ENCODE measurements around the gene EPO. TPM values are rescaled to one million over a fixed set of nuclear protein-coding genes. Genes with fewer than 3 reads are reported as not detected.

Gene EPO
- total and polyA plus RNA-seq, 9 donors = 0.05 to 0.25 (median 0.20) TPM; not detected in 6

DNA sequence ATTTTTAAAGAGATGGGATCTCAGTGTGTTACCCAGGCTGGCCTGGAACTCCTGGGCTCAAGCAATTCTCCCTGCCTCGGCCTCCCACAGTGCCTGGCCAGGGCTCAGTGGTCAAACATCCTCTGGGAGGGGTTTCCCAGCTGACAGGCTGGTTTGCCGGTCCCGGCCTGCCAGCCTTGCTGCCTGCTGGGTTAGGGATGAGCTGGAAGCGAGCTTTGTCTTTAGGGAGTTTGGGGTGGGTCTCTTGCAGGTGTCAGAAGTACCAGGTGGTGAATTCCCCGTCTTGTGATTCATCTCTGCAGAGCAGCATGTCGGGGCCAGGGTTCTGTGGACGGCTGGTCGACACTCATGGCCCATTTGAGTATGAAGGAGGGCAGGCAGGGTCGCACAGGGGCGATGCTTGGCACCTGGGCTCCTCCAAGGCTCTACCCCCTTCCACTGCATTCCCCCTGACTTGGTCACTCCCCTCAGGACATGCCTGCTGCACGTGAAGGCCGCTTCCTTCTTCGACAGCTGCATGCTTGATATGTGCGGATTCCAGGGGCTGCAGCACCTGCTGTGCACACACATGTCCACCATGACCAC is 43.4 kb downstream of the EPO start:
- 59 to 66% (median 64%) methylated on average over 14 of the region's 14 CpGs for WGBS, 3 donors
- Histone ChIP-seq H3K4me1 (ENCODE audit: insufficient read depth) (no peaks in the 10 kb centered on the region), H3K9me3 (no peaks in the 10 kb centered on the region), H3K4me3 (no peak overlapping the region), H3K27me3 (no peaks in the 10 kb centered on the region), H3K27ac (no peak overlapping the region), H3K36me3 (no peaks in the 10 kb centered on the region)
- TF ChIP-seq POLR2A (IDR thresholded peaks at IDR 0.05) = no peak
- no peak for TF ChIP-seq EP300 (IDR thresholded peaks at IDR 0.05)
- TF ChIP-seq CTCF (IDR thresholded peaks at IDR 0.05) = no peak
- intact Hi-C loops (cut with DNase I) = no loop called here
- DNase-seq = no peak

- no peak for DNase-seq
- 74 to 75% (median 74%) methylated on average over 10 of the region's 10 CpGs for WGBS, 3 donors
Measured at GRCh38 chr7:100764841-100765240, 44.6 kb downstream of the EPO start.

GRCh38 chr7:100765250-100765649 is 45.0 kb downstream of the EPO start:
- H3K27ac ChIP-seq = no peak overlapping the region
- intact Hi-C loops (cut with DNase I) = no loop called here
- H3K27me3 ChIP-seq = no peaks in the 10 kb centered on the region
- TF ChIP-seq EP300 (IDR thresholded peaks at IDR 0.05) (no peak), CTCF (IDR thresholded peaks at IDR 0.05) (no peak), POLR2A (IDR thresholded peaks at IDR 0.05) (no peak)
- H3K36me3 ChIP-seq = no peaks in the 10 kb centered on the region
- no peak for DNase-seq
- WGBS, 3 donors = 75 to 81% (median 76%) methylated on average over 16 of the region's 16 CpGs
- no peaks in the 10 kb centered on the region for H3K9me3 ChIP-seq
- no peak overlapping the region for H3K4me3 ChIP-seq
- no peaks in the 10 kb centered on the region for H3K4me1 ChIP-seq (ENCODE audit: insufficient read depth)

More at GRCh38 chr7:100764841-100765240, 44.6 kb downstream of the EPO start:
- intact Hi-C loops (cut with DNase I) = no loop called here
- Histone ChIP-seq H3K4me3 (no peak overlapping the region), H3K27ac (no peak overlapping the region), H3K9me3 (no peaks in the 10 kb centered on the region), H3K36me3 (no peaks in the 10 kb centered on the region), H3K4me1 (ENCODE audit: insufficient read depth) (no peaks in the 10 kb centered on the region), H3K27me3 (no peaks in the 10 kb centered on the region)
- TF ChIP-seq EP300 (IDR thresholded peaks at IDR 0.05) (no peak), POLR2A (IDR thresholded peaks at IDR 0.05) (no peak), CTCF (IDR thresholded peaks at IDR 0.05) (no peak)

DNA sequence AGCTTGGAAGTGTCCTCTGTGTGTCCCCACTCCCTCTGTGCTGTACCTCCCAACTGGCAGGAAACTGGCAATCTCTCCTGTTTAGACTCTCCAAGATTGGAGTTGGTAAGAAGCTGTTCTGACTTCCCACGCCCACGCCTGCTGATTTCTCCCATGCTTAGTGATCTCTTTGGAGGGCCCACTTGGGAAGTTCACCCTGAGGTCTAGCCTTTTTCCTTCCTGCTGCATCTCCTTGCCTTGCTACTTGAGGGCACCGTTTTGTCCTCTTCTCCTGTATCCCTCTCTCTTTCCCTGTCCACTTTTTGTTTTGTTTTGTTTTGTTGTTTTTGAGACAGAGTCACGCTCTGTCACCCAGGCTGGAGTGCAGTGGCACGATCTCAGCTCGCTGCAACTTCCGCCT is 48.5 kb downstream of the EPO start:
- no peaks in the 10 kb centered on the region for H3K4me1 ChIP-seq (ENCODE audit: insufficient read depth)
- no peaks in the 10 kb centered on the region for H3K36me3 ChIP-seq
- no peaks in the 10 kb centered on the region for H3K9me3 ChIP-seq
- WGBS, 3 donors = 79 to 81% (median 80%) methylated on average over 7 of the region's 7 CpGs
- no peak overlapping the region for H3K27ac ChIP-seq
- intact Hi-C loops (cut with DNase I) = no loop called here
- no peak overlapping the region for H3K4me3 ChIP-seq
- H3K27me3 ChIP-seq = no peaks in the 10 kb centered on the region
- no peak for DNase-seq
- TF ChIP-seq CTCF (IDR thresholded peaks at IDR 0.05) (no peak), POLR2A (IDR thresholded peaks at IDR 0.05) (no peak), EP300 (IDR thresholded peaks at IDR 0.05) (no peak)

Other genes with a start within 250 kb of the EPO start
- gene TSC22D4, start 241.3 kb upstream of the EPO start, total RNA-seq = 10 to 100 TPM; 19.8 to 57.3 (median 47.5) TPM
- 10 to 100 TPM in 1 of 2 donors, 1 to 10 TPM in 1; 6.5 to 40.4 TPM for gene TSC22D4, start 241.3 kb upstream of the EPO start, polyA plus RNA-seq
- gene NYAP1, start 236.5 kb upstream of the EPO start, total RNA-seq = 10 to 100 TPM in 1 of 7 donors, 1 to 10 TPM in 6; 3.8 to 10.1 (median 8.5) TPM
- gene NYAP1, start 236.5 kb upstream of the EPO start, polyA plus RNA-seq = 1 to 10 TPM in 1 of 2 donors, under 1 TPM in 1; 0.28 to 4.8 TPM
- gene AGFG2, start 181.3 kb upstream of the EPO start, total RNA-seq = 100 to 1,000 TPM in 1 of 7 donors, 10 to 100 TPM in 6; 44.7 to 115 (median 61.5) TPM
- gene AGFG2, start 181.3 kb upstream of the EPO start, polyA plus RNA-seq = 10 to 100 TPM; 10.0 to 55.9 TPM
- 10 to 100 TPM in 2 of 7 donors, 1 to 10 TPM in 5; 3.2 to 10.1 (median 7.2) TPM for gene SAP25, start 146.6 kb upstream of the EPO start, total RNA-seq
- gene SAP25, start 146.6 kb upstream of the EPO start, polyA plus RNA-seq = 1 to 10 TPM in 1 of 2 donors, not detected in 1; 4.0 TPM
- 100 to 1,000 TPM in 3 of 7 donors, 10 to 100 TPM in 4; 65.2 to 133 (median 90.6) TPM for gene LRCH4, start 134.3 kb upstream of the EPO start, total RNA-seq
- 10 to 100 TPM in 1 of 2 donors, 1 to 10 TPM in 1; 3.5 to 50.3 TPM for gene LRCH4, start 134.3 kb upstream of the EPO start, polyA plus RNA-seq
- 1 to 10 TPM in 3 of 7 donors, under 1 TPM in 4; 0.34 to 2.2 (median 0.84) TPM for gene FBXO24, start 134.1 kb upstream of the EPO start, total RNA-seq
- under 1 TPM; 0.33 to 0.63 TPM for gene FBXO24, start 134.1 kb upstream of the EPO start, polyA plus RNA-seq
- gene PCOLCE, start 118.1 kb upstream of the EPO start, total RNA-seq = 100 to 1,000 TPM in 3 of 7 donors, 10 to 100 TPM in 4; 24.3 to 185 (median 67.5) TPM
- gene PCOLCE, start 118.1 kb upstream of the EPO start, polyA plus RNA-seq = 10 to 100 TPM; 42.4 to 56.2 TPM
- 10 to 100 TPM in 6 of 7 donors, 1 to 10 TPM in 1; 9.4 to 27.7 (median 24.7) TPM for gene MOSPD3, start 107.9 kb upstream of the EPO start, total RNA-seq
- gene MOSPD3, start 107.9 kb upstream of the EPO start, polyA plus RNA-seq = 10 to 100 TPM in 1 of 2 donors, 1 to 10 TPM in 1; 9.2 to 24.4 TPM
- under 1 TPM in 4 of 7 donors, not detected in 3; 0.12 to 0.79 (median 0.26) TPM for gene TFR2, start 78.9 kb upstream of the EPO start, total RNA-seq
- under 1 TPM; 0.06 to 0.13 TPM for gene TFR2, start 78.9 kb upstream of the EPO start, polyA plus RNA-seq
- not detected for gene ACTL6B, start 64.0 kb upstream of the EPO start, total RNA-seq
- gene ACTL6B, start 64.0 kb upstream of the EPO start, polyA plus RNA-seq = not detected
- 100 to 1,000 TPM; 109 to 281 (median 216) TPM for gene GNB2, start 46.7 kb upstream of the EPO start, total RNA-seq
- gene GNB2, start 46.7 kb upstream of the EPO start, polyA plus RNA-seq = 100 to 1,000 TPM in 1 of 2 donors, 10 to 100 TPM in 1; 18.9 to 187 TPM
- gene GIGYF1, start 26.2 kb upstream of the EPO start, total RNA-seq = 10 to 100 TPM; 23.1 to 93.0 (median 63.2) TPM
- gene GIGYF1, start 26.2 kb upstream of the EPO start, polyA plus RNA-seq = 10 to 100 TPM in 1 of 2 donors, 1 to 10 TPM in 1; 7.0 to 45.1 TPM
- gene POP7, start 14.3 kb upstream of the EPO start, total RNA-seq = 10 to 100 TPM; 13.8 to 29.2 (median 22.2) TPM
- 10 to 100 TPM; 11.1 to 26.5 TPM for gene POP7, start 14.3 kb upstream of the EPO start, polyA plus RNA-seq
- not detected for gene ZAN, start 13.1 kb downstream of the EPO start, total RNA-seq
- gene ZAN, start 13.1 kb downstream of the EPO start, polyA plus RNA-seq = not detected
- gene EPHB4, start 107.1 kb downstream of the EPO start, total RNA-seq = 100 to 1,000 TPM in 3 of 7 donors, 10 to 100 TPM in 4; 31.0 to 119 (median 89.8) TPM
- 10 to 100 TPM; 24.4 to 38.2 TPM for gene EPHB4, start 107.1 kb downstream of the EPO start, polyA plus RNA-seq
- 10 to 100 TPM; 10.1 to 31.8 (median 26.9) TPM for gene SLC12A9, start 132.2 kb downstream of the EPO start, total RNA-seq
- gene SLC12A9, start 132.2 kb downstream of the EPO start, polyA plus RNA-seq = 10 to 100 TPM in 1 of 2 donors, 1 to 10 TPM in 1; 4.7 to 20.9 TPM
- 10 to 100 TPM; 42.9 to 98.8 (median 82.0) TPM for gene TRIP6, start 146.9 kb downstream of the EPO start, total RNA-seq
- gene TRIP6, start 146.9 kb downstream of the EPO start, polyA plus RNA-seq = 10 to 100 TPM; 17.3 to 72.5 TPM
- gene SRRT, start 154.6 kb downstream of the EPO start, total RNA-seq = 100 to 1,000 TPM in 5 of 7 donors, 10 to 100 TPM in 2; 74.2 to 191 (median 149) TPM
- 100 to 1,000 TPM in 1 of 2 donors, 10 to 100 TPM in 1; 45.8 to 111 TPM for gene SRRT, start 154.6 kb downstream of the EPO start, polyA plus RNA-seq
- 1 to 10 TPM; 2.9 to 7.9 (median 4.7) TPM for gene UFSP1, start 169.2 kb downstream of the EPO start, total RNA-seq
- gene UFSP1, start 169.2 kb downstream of the EPO start, polyA plus RNA-seq = 1 to 10 TPM in 1 of 2 donors, under 1 TPM in 1; 0.38 to 1.8 TPM
- gene ACHE, start 175.4 kb downstream of the EPO start, total RNA-seq = 10 to 100 TPM in 2 of 7 donors, 1 to 10 TPM in 4, under 1 TPM in 1; 0.48 to 15.3 (median 4.9) TPM
- 1 to 10 TPM in 1 of 2 donors, under 1 TPM in 1; 0.37 to 1.8 TPM for gene ACHE, start 175.4 kb downstream of the EPO start, polyA plus RNA-seq
- gene MUC3A, start 229.1 kb downstream of the EPO start, total RNA-seq = under 1 TPM in 2 of 7 donors, not detected in 5; 0.36 to 0.72 TPM
- gene MUC3A, start 229.1 kb downstream of the EPO start, polyA plus RNA-seq = under 1 TPM; 0.16 to 0.50 TPM
- gene MUC12, start 249.1 kb downstream of the EPO start, total RNA-seq = 1 to 10 TPM in 1 of 7 donors, under 1 TPM in 4, not detected in 2; 0.24 to 2.2 (median 0.62) TPM
- 1 to 10 TPM in 1 of 2 donors, under 1 TPM in 1; 0.22 to 1.9 TPM for gene MUC12, start 249.1 kb downstream of the EPO start, polyA plus RNA-seq